HG03378 (cell line): Measurements from ENCODE around the gene CAMK1D.
"Not testable (repeated sequence)": the region's sequence is repeated elsewhere in the genome, so short reads cannot be mapped to it uniquely, and the experiment has no call there.

ENCODE experiments used
- ATAC-seq: cut with Tn5 transposase; IDR thresholded peaks from one replicate; pipeline ENCODE4 v1.9.1; 2021; ENCODE audit warnings: mild to moderate bottlenecking, moderate library complexity; ENCODE audit not compliant: unreplicated experiment

Gene CAMK1D

DNA sequence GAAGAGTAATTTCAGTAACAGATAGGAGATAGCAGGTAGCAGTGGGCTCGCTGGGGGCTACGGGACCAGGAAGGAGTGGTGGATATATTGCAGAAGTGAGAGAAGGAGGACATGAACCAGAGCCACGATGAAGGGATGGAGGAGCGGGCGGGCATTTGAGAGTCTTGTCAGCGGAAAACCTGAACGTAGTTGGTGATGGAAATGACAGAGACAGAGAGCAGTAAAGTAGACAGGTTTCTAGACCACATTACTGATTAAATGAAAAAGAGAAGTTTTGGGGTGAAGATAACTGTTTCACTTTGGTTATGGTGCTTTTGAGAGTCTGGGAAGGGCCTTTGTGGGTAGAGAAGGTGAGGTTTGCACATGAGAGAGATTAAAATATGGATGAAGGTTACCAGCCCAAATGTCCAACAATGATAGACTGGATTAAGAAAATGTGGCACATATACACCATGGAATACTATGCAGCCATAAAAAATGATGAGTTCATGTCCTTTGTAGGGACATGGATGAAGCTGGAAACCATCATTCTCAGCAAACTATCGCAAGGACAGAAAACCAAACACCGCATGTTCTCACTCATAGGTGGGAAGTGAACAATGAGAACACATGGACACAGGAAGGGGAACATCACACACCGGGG, 196.9 kb downstream of the CAMK1D start:
- not testable (repeated sequence) for ATAC-seq

DNA sequence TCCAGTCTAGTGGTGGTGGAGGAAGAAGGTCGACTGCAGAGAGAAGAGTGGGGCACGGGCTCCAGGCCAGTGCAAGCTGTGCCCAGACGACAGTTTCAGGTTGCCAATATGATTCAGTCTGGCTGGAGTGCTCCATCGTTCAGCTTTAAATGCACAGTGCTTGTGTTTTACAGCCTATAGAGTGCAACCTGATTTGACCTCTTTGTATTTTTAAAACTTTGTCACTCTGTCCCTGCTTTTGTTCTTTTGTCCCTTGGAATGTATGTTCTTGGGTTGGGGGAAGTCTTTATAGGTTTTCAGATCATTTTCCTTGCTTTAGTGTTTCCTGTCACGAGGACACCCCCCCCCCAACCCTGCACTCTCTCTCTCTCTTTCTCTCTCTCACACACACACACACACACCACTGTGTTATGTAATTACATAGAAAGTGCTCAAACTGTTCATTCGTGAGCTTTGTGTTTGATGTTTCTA, 198.0 kb downstream of the CAMK1D start:
- ATAC-seq = no peak

DNA sequence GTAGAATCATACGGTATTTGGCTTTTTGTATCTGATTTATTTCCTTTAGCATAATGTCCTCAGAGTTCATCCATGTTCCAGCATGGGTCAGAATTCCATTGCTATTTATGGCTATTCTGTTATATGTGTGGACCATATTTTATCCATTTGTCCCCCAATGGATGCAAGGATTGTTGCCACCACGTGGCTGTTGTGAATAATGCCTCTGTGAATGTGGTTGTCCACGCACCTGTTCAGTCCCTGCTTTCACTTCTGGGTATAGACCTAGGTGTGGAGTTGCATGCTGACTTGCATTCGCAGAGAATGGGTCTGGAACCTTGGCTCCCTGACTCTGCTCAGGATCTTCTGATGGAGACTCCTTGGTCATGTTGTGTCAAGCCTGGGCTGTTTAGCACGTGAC, 199.9 kb downstream of the CAMK1D start:
- ATAC-seq = no peak

DNA sequence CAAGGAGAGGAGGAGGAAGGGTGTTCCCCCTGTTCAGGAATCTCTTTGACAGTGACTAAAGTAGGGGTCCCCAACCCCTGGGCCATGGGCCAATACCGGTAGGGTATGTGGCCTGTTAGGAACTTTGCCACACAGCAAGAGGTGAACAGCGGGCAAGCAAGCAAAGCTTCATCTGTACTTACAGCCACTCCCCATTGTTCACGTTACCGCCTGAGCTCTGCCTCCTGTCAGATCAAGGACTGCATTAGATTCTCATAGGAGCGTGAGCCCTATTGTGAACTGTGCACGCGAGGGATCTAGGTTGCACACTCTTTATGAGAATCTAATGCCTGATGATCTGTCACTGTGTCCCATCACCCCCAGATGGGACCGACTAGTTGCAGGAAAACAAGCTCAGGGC, 201.6 kb downstream of the CAMK1D start:
- no peak for ATAC-seq

DNA sequence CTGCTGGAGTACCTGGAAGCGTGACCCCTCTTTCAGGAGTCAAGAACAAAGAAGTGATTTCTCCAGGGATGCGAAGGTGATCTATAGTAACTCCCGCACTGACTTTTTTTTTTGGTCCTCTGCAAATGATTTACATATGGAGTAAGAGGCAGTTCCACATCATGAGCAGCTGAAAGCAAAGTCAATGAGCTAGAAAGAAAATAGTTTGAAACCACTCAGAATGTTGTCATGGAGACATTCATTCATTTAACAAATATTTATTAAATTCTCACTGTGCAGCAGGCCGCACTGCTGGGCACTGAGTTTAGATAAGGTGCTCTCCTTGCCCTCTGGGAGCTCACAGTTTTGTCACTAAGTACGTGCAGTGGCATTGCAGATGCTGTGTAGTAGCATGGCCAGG, 206.7 kb downstream of the CAMK1D start:
- no peak for ATAC-seq

DNA sequence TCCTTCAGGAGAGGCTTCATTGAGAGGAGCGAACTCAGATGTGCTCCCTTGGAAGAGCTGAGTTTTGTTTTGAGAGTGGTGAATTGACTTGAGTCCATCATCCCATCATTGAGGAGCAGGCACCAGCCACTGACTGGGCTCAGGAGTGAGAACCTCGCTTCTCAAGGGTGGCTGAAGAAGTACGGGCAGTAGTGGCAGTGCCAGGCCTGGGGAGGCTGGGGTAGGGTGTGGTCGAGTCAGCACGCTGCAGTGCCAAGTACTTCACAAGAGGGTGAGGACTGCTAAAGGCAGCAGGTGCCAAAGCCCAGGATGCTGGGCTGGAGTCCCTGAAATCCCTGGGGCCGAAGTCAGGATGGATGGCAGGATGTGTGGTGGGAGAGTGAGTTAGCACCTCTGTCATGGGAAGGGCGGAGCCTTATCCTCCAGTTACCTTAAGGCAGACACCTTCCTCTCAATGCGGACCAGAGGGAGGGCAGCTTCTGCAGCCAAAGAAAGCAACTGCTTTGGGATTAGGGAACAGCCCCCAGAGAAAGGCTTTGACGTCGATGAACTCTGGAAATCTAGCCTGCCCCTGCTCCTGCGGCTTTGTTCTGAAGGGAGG, 210.3 kb downstream of the CAMK1D start:
- ATAC-seq = no peak

DNA sequence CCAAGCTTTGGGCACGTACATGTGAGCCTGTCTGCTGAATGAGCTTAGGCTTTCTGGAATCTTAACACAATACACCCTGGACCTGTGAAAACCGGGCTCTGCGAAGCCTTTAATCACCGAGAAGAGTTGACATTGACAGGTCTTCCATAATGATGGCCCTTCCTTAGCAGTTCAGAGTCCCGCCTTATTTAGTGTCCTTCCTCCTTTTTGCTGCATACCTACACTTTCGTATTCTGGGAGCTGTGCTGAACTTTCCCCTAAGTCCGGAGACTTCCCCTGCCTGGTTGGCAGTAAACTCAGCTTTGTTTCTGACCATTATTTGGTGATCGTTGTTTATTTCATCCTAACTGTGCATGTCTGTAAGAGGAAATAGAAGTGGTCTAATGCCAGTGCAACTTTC, 212.0 kb downstream of the CAMK1D start:
- ATAC-seq = no peak

DNA sequence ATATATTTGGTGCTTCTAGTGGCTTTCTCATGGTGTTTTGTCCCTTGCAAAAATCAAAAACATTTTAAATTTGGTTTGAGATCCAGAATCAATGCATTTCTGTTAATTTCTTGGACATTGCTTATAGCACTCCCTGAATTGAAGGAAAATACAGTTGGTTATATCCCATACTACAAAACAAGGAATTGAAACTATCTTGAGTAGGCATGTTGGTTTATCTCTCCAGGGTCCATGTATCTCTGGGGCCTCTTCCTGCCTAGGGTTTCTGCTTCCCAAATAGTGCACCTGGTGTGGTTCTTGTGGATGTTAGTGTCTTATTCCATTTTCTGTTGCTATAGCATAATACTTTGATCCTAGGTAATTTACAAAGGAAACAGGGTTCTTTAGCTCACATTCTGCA, 212.4 kb downstream of the CAMK1D start:
- no peak for ATAC-seq

DNA sequence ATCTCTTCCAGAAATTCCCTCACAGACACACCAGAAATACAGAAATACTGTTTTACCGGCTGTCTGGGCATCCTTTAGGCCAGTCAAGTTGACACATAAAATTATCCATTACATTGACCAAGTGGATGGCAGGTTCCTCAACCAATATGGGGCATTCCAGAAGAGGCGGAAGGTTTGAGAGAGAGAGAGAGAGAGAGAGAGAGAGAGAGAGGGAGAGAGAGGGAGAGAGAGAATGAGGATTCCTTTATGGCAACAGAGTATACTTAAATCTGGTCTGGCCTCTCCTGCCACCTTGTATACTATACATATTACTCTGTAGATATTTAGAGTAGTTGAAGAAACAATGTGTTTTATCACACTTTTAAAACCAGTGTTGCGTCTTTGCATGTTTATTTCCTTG, 214.1 kb downstream of the CAMK1D start:
- no peak for ATAC-seq

DNA sequence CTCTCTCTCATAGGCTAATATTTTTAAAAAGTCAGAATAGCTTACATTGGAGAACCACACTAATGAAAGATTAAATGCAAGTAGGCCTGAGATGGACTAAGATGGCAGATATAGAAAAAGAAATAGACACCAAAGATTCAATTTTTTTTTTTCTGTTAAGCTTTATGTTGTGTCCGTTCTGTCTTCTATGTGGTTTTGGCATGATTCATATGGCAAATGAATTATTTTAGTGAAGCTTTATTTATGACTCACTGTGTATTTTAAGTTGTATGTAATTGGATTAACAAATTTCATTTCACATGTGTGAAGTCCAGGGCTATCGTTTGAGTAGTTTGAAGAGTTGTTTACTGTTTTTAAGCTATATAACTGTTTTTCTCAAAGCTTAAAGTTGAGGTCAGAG, 214.8 kb downstream of the CAMK1D start:
- ATAC-seq = no peak

DNA sequence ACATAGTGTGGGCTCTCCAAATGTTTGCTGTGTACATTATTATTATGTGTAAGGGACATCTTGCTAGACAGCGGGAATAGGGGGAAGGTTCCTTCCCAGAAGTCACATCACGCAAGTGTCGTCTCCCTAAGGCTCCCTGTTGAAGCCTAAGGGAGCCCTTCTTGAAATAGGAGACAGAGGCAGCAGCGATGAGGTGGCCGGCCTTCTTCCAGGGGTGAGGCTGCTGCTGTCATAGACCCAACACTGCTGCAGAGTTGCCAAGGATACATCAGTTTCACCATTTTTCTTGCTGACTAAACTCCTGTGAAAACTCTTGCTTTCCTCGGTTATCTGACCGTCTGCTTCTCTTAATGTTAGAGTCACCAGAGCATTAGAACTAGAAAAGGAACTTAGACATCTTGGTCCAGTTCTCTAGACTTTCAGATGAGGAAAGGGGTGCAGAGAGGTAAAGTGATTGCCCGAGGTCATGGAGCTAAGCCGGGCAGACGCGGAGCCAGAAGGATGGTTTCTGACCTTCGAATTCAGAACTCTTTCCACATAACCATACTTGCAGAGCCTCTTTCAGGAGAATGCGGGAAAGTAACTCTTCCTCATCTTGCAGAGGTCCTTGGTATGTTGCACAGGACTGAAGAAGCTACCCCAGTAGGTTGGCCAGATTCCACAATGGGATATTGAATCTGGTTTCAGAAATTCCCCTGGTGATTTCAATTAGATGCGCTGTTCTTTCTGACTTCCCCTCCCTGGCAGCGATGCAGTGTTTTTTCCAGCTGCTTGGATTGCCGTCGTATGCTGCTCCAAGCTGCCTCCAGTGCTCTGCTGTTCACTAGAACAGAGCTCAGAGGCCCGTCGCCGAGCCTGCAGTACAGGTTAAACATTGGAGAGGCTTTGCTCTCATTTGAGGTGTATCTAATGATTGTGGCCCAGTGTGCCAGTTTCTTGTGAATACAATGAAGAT, 217.1 kb downstream of the CAMK1D start:
- ATAC-seq = no peak

DNA sequence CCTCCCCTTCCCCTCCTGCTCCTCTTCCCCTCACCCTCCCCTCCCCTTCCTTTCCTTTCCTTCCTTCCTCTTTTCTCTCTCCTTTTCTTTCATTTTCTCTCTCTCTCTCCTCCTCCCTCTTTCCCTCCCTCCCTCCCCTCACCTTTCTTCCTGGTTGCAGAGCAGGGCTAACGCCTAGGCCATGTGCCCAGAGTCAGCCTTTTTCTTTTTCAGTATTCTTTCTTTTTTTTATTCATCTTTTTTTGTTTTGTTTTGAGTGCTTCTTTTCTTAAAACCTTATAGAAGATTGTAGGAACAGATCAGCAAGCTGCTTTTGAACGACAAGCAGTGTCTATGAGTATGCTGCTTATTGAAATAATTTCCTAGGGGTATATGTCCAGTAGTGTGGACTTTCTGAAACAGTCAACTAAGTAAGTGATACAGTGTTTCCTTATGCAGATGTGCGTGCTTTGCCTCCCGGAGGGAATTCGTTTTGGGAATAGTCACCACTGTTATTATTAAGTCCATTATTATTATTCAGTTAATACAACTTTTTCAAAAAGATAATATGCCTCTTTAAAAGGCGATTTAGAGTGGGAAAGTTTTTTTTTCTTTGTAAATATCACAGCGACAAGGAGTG, 219.2 kb downstream of the CAMK1D start:
- ATAC-seq = no peak

DNA sequence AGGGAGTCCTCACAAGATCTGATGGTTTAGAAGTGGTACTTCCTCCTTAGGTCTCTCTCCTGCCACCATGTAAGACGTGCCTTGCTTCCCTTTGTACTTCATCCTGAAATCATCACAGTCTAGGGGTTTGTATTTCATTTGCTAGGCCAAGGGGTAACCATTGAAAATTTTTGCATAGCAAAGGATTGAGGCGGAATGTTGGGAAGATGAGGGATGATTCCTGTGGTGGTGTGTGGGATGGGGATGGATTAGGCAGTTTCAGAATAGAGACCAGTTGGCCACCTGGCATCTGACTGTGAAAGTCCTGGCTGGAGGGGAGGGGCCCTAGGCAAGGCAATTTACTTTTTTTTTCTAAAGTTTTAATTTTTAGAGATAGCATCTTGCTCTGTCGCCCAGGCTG, 222.9 kb downstream of the CAMK1D start:
- ATAC-seq = no peak

DNA sequence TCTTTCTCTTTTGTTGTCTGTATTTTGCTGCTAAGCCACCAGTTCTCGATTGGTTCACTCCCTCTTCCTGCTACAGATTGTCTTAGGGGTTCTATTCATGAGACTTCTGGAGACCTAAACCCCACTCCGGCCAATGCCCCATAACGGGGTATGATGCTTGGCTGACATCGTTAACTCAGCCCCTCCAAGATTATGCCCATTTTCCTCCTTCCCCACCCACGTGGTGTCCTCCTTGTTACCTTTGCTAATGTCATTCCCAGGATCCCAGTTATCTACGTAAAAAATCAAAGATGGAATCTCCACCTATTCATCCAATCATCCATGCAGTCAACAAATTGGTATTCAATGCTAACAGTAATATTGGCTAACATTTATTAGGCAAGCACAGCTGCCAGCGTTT, 228.3 kb downstream of the CAMK1D start:
- ATAC-seq = no peak

DNA sequence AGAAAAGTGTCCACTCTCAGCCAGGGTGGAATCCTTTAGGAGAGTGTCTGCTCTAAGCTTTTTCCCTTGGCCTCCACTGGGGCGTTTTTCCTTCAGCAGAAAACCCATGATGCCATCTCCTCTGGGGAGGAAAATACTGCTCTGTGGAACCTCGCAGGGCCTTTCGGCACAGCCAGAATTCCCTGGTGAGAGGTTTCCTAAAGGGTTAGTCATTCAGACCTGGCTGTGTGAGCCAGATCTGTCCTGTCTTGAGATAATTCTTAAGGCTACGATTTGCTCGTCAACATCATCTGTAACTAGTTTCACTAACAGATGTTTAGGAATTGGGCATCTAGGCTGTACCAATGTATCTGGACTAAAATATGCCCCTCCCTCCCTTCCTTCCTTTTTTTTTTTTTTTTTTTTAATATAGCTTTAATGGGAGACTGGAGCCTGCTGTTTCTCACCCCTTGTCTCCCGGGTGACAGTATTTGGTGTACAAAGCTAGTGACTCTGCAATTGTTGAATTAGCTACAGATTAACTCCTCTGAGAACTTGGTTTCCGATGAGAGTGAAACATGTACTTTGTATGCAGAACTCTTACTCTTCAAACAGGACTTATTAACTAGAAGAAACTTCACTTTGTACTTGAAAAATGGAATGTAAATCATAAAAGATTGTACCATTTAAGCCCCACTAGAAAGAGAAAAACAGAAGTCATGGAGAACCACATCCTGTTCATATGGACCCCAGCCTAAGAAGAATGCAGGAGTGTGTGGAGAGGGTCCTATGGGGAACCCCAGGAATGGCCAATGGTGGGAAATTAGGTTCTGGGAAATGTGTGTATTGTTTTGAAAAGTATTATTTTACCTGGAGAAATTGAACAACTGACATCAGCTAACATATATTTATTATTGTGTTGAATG, 230.9 kb downstream of the CAMK1D start:
- ATAC-seq = peak; percentile 94

DNA sequence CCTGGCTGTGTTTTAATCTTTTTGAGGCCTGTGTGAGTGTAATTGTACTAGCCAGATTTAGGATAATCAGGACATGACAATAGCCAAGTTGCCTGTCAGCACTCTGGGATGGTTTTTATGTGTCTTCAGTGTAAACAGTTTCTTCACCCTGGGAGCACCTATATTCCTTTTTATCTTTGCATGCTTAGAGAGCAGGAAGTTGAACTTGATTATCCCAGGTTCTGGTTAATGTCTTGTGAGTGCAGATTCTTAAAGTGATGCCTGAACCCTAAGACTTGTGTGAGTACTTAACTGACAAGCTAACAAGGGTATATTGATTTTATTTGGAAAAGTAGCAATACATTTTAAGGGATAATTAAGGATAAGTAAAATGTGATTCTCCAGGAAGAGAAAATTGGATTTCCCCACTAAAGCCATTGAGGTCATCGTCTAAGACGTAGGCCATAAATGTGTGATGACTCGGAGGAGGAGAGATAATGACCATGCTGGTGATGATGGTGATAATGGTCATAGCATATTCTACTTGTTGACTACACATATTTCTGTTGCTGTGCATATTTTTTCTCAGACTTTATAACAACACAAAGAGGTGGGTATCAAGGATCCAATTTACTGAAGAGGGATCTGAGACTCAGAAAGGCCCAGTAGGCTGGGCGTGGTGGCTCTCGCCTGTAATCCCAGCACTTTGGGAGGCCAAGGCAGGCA, 234.7 kb downstream of the CAMK1D start:
- no peak for ATAC-seq

DNA sequence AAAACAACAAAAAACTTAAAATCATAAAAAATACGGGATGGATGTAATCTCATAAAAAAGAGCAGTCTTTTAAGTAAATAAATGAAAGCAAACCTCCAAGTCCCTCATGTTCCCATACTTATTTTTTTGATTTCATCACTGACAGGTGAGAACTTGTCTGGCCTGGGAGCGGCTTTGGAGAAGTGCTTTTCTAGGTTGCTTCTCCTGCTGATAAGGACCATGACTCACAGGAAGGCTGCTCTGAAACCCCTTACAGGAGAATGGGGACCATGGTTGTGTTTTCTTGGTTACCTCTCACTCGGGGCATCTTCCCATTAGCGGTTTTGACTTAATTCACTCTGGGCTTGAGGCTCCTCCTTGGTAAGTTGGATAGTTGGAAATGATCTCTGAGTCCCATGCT, 237.4 kb downstream of the CAMK1D start:
- ATAC-seq = no peak

DNA sequence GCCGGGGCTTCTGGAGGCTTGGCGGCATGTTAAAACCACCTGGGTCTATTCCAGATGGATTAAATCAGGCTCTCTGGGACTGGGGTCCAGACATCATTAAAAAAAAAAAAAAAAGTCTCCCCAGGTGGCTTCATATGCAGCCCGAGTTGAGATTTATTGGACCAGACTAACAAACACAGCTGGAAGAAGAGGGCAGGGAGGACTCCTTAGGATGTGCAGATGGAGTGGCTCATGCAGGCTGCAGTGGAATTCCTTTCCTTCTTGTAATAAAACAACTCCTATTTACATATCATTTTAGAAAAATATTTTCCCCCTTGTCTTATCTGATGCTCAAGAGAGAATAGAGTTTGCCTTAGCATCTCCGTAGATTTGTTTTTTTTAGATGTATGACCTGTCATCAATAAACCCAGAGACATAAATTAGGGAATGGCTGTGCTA, 238.1 kb downstream of the CAMK1D start:
- ATAC-seq = no peak

DNA sequence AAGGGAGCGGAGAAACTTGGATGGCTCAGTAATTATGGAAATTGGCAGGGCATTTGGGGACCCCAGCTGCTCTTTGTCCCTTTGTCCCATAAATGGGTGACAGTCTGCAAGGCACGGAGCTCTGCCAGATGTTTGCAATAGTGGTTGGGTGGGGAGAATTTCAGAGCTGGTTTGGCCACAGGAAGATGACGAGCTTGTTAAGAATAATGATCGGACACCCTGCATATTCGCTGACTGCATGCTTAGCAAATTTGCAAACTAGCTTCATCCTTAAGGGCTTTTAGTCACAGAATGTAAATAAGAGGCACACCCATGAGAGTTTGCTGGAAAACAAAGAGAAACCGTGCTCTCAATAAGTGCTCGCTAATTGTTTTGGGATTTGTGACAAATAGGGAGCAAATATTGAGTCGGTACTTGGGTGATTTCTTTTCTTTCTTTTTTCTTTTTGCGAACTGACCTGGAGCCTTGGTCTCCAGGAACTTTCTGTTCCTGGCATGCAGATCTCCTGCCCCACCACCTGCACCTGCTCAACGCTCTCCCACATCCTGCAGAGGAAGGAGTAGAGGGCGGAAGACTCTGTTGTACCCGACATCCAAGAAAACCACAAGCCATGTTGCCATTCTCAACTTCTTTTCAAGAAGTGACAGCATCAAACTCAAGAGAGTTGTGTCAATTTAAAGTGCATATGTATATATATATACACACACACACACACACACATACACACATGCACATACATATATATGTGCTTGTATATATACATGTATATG, 238.9 kb downstream of the CAMK1D start:
- ATAC-seq = no peak
